ENCODE measurements around the gene SH2D3A.
"Not testable (repeated sequence)": the region's sequence is repeated elsewhere in the genome, so short reads cannot be mapped to it uniquely, and the experiment has no call there.

SH2D3A gene

GRCh38 chr19:6754653-6755463 lies 12.4 kb downstream of the SH2D3A start:
- DNase-seq: no peak

GRCh38 chr19:6754136-6754535 lies 13.1 kb downstream of the SH2D3A start:
- DNase-seq: no peak

- DNase-seq: peak; percentile 44 to 62 (median 55)
Observed at GRCh38 chr19:6753178-6754031, 13.8 kb downstream of the SH2D3A start.

GRCh38 chr19:6752256-6753177 lies 14.7 kb downstream of the SH2D3A start:
- no peak for DNase-seq

- no peak for DNase-seq
Observed at GRCh38 chr19:6751189-6751588, 16.0 kb downstream of the SH2D3A start.

GRCh38 chr19:6750062-6750461 lies 17.2 kb downstream of the SH2D3A start:
- no peak for DNase-seq

- not testable (repeated sequence) for DNase-seq
Observed at GRCh38 chr19:6748543-6748942, 18.7 kb downstream of the SH2D3A start.

- DNase-seq: no peak
Observed at GRCh38 chr19:6745965-6746364, 21.3 kb downstream of the SH2D3A start.

GRCh38 chr19:6744381-6745301 lies 22.6 kb downstream of the SH2D3A start:
- no peak for DNase-seq

- DNase-seq: no peak
Observed at GRCh38 chr19:6743714-6744380, 23.4 kb downstream of the SH2D3A start.

- DNase-seq: no peak
Observed at GRCh38 chr19:6743066-6743465, 24.2 kb downstream of the SH2D3A start.

GRCh38 chr19:6740589-6741343 lies 26.5 kb downstream of the SH2D3A start:
- peak in 1 of 4 experiments; percentile 13 for DNase-seq

- DNase-seq: no peak
Observed at GRCh38 chr19:6739883-6740588, 27.2 kb downstream of the SH2D3A start.

- peak; percentile 53 to 80 (median 65) for DNase-seq
Observed at GRCh38 chr19:6739390-6739882, 27.8 kb downstream of the SH2D3A start, which contains the start of gene TRIP10. Gene TRIP10, plus strand, starts transcription at chr19:6739680. Its CDS starts 82 bp downstream, at chr19:6739762.

GRCh38 chr19:6738787-6739389 lies 28.3 kb downstream of the SH2D3A start:
- DNase-seq: peak in 1 of 4 experiments; percentile 34

- peak in 3 of 4 experiments; percentile 38 to 66 (median 51) for DNase-seq
Observed at GRCh38 chr19:6737873-6738786, 29.1 kb downstream of the SH2D3A start.

- DNase-seq: peak; percentile 91 to 98 (median 96)
Observed at GRCh38 chr19:6737284-6737872, 29.9 kb downstream of the SH2D3A start, which contains the start of gene GPR108. Gene GPR108, minus strand, starts transcription at chr19:6737580. Its CDS starts 4 bp downstream, at chr19:6737576.

Data from activated naive CD4-positive, alpha-beta T cell (primary cell).